ENCODE data around the gene LRRC27. TPM values are rescaled to one million over a fixed set of nuclear protein-coding genes. Genes with fewer than 3 reads are reported as not detected.

The LRRC27 gene
- total RNA-seq, 1 donor from 2014 or later = 3.3 TPM

DNA sequence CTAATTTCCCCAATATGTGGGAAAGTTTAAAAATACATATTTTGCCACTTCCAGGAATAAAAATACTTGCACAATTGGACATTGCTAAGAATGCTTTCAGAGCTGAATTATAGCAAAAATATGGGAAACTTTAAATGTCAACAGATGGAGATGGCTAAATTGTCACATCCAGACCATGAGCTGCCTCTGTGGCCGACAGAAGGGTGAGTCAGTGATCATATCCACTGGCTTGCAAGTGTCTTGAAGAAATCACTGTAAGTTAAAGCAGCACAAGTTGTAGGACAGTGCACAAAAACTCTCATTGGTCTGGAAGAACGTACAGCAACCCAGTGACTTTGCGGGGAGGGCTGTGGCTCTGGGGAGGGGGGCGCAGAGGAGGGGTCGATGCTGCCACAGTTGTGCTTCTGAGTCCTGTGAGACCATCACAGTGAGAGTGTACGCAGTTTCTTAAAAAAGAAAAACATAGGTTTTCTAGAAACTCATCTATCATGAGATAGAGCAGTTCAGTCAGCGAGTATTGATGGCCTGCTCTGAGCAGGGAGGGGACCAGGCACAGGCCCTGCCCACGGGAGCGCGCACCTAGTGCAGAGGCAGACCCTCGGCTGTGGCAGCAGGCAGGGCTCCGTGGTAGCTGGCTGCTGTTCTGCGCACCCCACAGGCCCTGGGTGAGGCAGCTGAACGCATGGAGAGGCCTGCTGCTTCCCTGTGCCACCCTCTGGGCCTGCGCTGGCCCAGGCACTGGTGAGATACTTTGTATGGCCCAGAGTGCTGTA, 25.5 kb downstream of the LRRC27 start:
- H3K27me3 Mint-ChIP-seq = no peaks in the 10 kb centered on the region
- H3K9me3 Mint-ChIP-seq = no peaks in the 10 kb centered on the region
- no peak for DNase-seq
- no peaks in the 10 kb centered on the region for H3K36me3 Mint-ChIP-seq (ENCODE audit: low read depth)
- no peak overlapping the region for H3K4me3 Mint-ChIP-seq
- H3K27ac Mint-ChIP-seq = no peak overlapping the region
- peaks cover 2% of the 10 kb centered on the region for H3K4me1 Mint-ChIP-seq
- intact Hi-C loops (cut with micrococcal nuclease) = no loop called here

DNA sequence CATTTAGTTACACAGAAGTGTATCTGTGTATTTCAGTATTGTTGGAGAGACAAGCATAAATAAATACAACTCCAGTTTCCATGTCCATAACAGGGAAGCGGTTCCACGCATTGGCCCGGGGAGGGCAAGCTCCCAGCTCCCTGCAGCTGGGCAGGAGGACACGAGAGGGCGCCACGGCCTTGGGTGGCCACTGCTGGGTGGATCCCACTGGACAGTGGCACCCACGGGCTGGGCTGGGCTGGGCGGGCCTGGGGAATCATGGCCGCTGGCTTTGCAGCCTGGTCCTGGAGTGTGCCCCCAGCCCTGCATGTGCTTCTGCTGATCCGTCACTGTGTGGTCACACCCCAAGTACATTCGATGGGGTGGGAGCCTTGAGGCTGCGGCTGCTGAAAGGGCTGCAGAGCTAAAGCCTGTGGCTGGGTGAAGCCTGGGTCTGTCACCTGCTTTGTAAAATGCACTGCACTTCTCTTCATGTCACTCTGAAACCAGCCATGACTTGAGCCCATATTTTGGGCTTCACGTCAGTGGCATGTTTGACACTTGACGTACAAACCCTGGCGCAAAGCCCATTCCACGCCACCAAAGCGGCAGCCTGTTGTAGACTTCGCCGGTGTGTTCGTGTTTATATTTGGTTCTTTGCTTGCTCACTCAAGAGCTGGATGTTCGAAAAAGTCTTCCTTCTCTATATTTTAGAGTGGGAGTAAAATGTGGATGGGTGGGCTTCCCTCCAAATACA, 27.5 kb downstream of the LRRC27 start:
- H3K9me3 Mint-ChIP-seq = peaks cover 5% of the 10 kb centered on the region
- intact Hi-C loops (cut with micrococcal nuclease) = no loop called here
- no peaks in the 10 kb centered on the region for H3K27me3 Mint-ChIP-seq
- peaks cover 5% of the 10 kb centered on the region for H3K36me3 Mint-ChIP-seq (ENCODE audit: low read depth)
- peaks cover 4% of the 10 kb centered on the region for H3K4me1 Mint-ChIP-seq
- DNase-seq = no peak
- H3K4me3 Mint-ChIP-seq = no peak overlapping the region
- H3K27ac Mint-ChIP-seq = no peak overlapping the region

DNA sequence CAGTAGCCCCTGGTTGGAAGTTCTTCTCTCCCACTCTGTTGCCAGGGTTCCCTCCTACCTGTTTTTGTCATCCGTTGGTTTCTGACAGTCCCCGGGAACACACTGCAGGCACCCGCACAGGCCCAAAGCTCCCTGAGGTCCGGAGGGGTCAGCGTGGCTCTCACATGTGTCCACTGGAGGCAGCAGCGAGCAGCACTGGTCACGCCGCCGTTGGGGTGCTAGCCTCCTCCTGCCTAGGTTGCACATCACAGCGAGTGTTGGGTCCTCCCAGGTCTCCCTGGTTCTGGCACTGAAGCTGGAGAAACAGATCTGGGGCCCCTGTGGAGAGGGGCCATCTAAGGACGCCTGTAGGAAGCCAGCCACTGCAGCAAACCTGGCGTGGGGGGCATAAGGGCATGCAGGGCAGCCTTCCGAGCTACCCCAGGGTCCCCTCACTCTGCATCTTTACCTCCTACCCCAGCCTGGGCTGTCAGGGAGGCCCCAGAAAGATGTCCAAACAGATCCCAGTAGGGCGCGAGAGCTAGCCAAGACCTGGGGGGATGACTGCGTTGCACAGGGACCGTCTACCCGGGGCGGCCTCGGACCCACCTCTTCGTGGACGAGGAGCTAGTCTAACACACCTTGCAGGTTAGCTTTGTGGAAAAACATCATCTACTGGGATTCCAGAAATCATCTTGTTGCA, 28.9 kb downstream of the LRRC27 start:
- Mint-ChIP-seq H3K4me3 (no peak overlapping the region), H3K27ac (no peak overlapping the region), H3K36me3 (ENCODE audit: low read depth) (peaks cover 9% of the 10 kb centered on the region), H3K27me3 (peaks cover 2% of the 10 kb centered on the region), H3K9me3 (peaks cover 10% of the 10 kb centered on the region), H3K4me1 (peaks cover 8% of the 10 kb centered on the region)
- peak; percentile 71 for DNase-seq
- intact Hi-C loops (cut with micrococcal nuclease) = no loop called here

DNA sequence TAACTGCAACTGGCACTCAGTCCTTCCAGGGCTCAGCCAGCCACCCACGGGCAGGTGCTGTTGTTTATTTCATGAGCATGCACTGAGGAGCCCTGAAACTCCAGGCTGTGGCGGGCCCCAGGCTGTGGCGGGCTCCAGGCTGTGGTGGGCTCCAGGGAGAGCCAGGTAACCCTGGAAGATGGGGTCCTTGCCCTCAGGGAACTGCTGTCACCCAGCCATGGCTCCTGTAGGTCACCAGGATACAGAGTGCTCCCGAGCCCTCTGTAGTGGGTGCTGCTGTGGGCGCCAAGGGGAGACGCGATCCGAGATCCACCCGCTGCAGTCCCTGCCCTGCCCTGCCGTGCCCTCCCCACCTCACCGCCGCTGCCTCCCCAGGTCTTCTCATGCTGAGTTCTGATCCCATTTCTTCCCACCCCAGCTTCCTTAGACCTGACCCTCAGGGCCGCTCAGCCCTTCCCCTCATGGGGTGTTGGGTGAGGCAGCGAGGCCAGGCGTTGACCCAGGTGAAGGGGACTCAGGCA, 29.6 kb downstream of the LRRC27 start:
- Mint-ChIP-seq H3K9me3 (peaks cover 10% of the 10 kb centered on the region), H3K4me1 (peaks cover 8% of the 10 kb centered on the region), H3K27ac (no peak overlapping the region), H3K27me3 (peaks cover 2% of the 10 kb centered on the region), H3K36me3 (ENCODE audit: low read depth) (peaks cover 9% of the 10 kb centered on the region), H3K4me3 (no peak overlapping the region)
- intact Hi-C loops (cut with micrococcal nuclease) = no loop called here
- DNase-seq = no peak

DNA sequence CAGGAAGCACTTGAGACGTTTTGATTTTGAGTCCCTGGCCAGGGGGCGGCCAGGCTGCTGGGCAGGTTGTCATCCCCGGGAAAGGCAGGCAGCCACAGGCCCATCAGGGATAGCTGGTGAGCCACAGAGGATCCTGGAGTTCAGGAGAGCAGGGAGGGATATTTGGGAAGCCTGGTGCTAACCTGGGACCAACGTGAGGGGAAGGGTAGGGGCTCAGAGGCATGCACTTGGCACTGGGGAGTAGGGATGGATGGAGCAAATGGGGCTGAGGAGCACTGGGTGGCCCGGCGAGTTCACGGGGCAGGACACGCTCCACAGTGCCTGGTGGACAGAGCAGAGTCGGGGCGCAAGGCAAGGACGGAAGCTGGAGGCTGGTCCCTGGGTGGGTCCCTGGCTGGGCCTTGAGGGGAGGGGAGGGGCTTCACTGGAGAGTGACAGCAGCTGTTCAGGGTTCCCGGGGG, 30.2 kb downstream of the LRRC27 start:
- H3K27me3 Mint-ChIP-seq = peaks cover 2% of the 10 kb centered on the region
- H3K36me3 Mint-ChIP-seq (ENCODE audit: low read depth) = peaks cover 9% of the 10 kb centered on the region
- H3K4me3 Mint-ChIP-seq = no peak overlapping the region
- peaks cover 8% of the 10 kb centered on the region for H3K4me1 Mint-ChIP-seq
- peaks cover 10% of the 10 kb centered on the region for H3K9me3 Mint-ChIP-seq
- intact Hi-C loops (cut with micrococcal nuclease) = no loop called here
- H3K27ac Mint-ChIP-seq = peak overlapping the region; percentile 1
- DNase-seq = no peak

DNA sequence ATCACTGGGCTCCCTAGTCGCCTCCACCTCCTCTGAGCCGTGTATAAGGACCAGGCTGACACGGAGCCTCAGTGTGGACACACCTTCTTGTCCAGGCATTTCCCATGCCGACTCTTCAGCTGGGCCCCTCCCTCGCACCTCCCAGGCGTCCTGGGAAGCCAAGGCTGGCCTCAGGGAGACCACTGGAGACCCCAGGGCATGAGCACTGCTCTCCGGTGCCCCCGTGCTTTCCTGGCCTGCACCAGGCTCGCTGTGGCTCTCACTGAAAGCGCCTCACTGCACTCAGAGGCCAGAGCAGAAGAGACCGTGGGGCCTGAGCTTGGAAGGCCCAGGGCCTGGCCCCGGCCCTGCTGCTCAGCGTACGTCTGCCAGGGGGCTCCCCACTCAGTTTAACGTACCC, 31.4 kb downstream of the LRRC27 start:
- peaks cover 9% of the 10 kb centered on the region for H3K36me3 Mint-ChIP-seq (ENCODE audit: low read depth)
- peaks cover 8% of the 10 kb centered on the region for H3K4me1 Mint-ChIP-seq
- no peak for DNase-seq
- H3K9me3 Mint-ChIP-seq = peaks cover 10% of the 10 kb centered on the region
- H3K27me3 Mint-ChIP-seq = peaks cover 2% of the 10 kb centered on the region
- intact Hi-C loops (cut with micrococcal nuclease) = no loop called here
- no peak overlapping the region for H3K27ac Mint-ChIP-seq
- H3K4me3 Mint-ChIP-seq = no peak overlapping the region

DNA sequence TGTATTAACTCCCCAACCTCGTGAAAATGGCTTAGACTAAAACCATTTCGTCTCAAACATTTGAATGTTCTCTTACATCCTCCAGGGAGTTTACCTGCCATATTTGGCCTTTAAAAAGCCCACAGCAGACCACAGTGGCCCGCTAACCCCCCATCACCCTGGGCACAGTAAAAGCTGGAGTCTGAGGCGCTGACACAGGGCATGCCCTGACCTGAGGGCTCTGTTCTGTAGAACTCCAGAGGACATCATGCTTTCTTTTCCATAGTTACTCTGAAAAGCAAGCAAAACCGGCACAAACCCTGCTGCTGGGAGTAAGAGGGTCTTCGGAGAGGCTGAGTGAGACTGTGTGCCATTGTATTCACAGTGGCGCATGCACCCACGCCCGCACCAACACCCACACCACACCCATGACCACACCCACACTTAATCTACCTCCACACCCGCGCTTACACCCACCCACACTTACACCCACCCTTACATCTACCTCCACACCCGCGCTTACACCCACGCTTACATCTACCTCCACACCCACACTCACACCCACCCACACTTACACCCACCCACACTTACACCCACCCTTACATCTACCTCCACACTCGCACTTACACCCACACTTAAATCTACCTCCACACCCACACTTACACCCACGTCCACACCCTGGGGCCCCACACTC, 32.1 kb downstream of the LRRC27 start:
- Mint-ChIP-seq H3K4me3 (peak overlapping the region; percentile 59), H3K9me3 (peaks cover 10% of the 10 kb centered on the region)
- DNase-seq = no peak

DNA sequence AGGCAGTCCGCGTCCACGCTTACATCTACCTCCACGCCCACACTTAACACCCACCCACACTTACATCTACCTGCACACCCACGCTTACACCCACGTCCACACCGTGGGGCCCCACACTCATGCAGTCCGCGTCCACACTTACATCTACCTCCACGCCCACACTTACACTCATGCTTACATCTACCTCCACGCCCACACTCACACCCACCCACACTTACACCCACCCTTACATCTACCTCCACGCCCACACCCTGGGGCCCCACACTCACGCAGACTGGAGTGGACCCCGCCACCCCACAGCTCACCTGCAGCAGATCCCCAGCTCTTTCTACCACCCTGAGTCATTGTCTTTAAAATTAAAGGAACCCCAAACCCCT, 32.6 kb downstream of the LRRC27 start:
- peaks cover 2% of the 10 kb centered on the region for H3K27me3 Mint-ChIP-seq
- DNase-seq = no peak
- peak overlapping the region; percentile 59 for H3K4me3 Mint-ChIP-seq
- H3K36me3 Mint-ChIP-seq (ENCODE audit: low read depth) = peaks cover 9% of the 10 kb centered on the region
- H3K4me1 Mint-ChIP-seq = peaks cover 8% of the 10 kb centered on the region
- H3K27ac Mint-ChIP-seq = peak overlapping the region; percentile 77
- peaks cover 10% of the 10 kb centered on the region for H3K9me3 Mint-ChIP-seq
- intact Hi-C loops (cut with micrococcal nuclease) = loop anchor here (2.0 kb wide), 1 partner anchor 22 kb away; no protein-coding TSS in a partner anchor

More for the DNA sequence above, 32.1 kb downstream of the LRRC27 start:
- H3K27ac Mint-ChIP-seq = peak overlapping the region; percentile 77
- peaks cover 2% of the 10 kb centered on the region for H3K27me3 Mint-ChIP-seq
- intact Hi-C loops (cut with micrococcal nuclease) = loop anchor here (2.0 kb wide), 1 partner anchor 23 kb away; no protein-coding TSS in a partner anchor
- H3K36me3 Mint-ChIP-seq (ENCODE audit: low read depth) = peaks cover 9% of the 10 kb centered on the region
- H3K4me1 Mint-ChIP-seq = peaks cover 8% of the 10 kb centered on the region

DNA sequence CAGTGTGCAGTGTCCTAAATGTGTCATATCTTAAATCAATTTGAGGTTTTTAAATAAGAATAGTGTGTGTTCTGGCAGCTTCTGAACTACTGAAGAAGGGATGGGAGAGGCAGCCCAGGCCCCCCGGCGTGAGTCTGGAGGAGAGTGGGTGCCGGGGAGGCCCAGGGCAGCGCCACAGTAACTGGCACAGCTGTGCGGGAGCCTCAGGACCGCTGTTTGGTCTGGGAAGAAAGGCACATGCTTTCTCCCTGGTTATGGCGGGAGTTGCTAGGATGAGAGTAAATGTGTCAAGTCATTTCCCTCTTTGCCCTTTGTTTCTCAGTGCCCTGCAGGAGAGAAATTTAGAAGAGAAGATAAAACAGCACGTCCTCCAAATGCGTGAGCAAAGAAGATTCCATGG, 33.1 kb downstream of the LRRC27 start:
- H3K27me3 Mint-ChIP-seq = peaks cover 2% of the 10 kb centered on the region
- no peak for DNase-seq

DNA sequence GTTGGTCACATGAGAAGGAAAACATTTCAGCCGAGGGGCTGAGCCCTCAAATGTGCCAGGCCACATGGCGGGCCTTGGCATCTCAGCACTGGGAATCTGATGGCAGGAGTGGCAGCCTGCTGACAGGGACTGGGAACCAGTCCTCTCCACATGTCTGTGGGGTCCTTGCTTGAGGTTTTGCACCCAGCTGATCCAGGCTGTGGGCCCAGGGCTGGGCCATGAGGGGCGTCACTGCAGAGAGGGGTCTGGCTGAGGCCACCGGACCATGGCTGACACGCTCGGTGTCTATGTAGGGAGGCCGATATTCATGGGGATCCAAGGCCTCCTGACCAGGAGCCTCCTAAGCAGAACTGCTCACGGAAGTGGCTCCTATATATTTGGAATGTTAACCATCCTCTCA, 34.0 kb downstream of the LRRC27 start:
- no peak overlapping the region for H3K27ac Mint-ChIP-seq
- intact Hi-C loops (cut with micrococcal nuclease) = no loop called here
- peaks cover 9% of the 10 kb centered on the region for H3K36me3 Mint-ChIP-seq (ENCODE audit: low read depth)
- no peak overlapping the region for H3K4me3 Mint-ChIP-seq
- peaks cover 10% of the 10 kb centered on the region for H3K9me3 Mint-ChIP-seq
- DNase-seq = no peak
- peaks cover 2% of the 10 kb centered on the region for H3K27me3 Mint-ChIP-seq
- H3K4me1 Mint-ChIP-seq = peaks cover 8% of the 10 kb centered on the region

More for the DNA sequence above, 33.1 kb downstream of the LRRC27 start:
- Mint-ChIP-seq H3K9me3 (peaks cover 10% of the 10 kb centered on the region), H3K4me3 (no peak overlapping the region), H3K4me1 (peaks cover 8% of the 10 kb centered on the region), H3K36me3 (ENCODE audit: low read depth) (peaks cover 9% of the 10 kb centered on the region), H3K27ac (peak overlapping the region; percentile 77)
- intact Hi-C loops (cut with micrococcal nuclease) = loop anchor here (2.0 kb wide), 1 partner anchor 22 kb away; no protein-coding TSS in a partner anchor

DNA sequence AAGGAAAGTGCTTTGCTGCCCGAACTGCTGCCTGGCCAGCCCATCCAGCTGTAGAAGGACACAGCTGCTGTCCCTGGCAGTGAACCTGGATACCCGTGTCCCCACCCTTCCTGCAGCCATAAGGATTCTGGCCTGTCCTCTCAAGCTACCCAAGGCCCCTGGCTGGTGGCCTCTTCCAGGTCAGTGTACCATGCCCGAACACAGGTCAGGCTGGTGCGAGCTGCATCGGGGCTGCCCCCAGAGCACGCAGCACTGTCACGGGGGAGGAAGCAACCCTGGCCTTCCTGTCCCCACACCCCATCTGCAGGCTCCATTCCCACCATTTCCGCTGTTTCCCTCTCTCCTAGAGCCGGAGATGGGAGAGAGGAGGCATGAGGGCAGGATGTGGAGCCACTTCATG, 34.5 kb downstream of the LRRC27 start:
- Mint-ChIP-seq H3K4me3 (no peak overlapping the region), H3K4me1 (peaks cover 8% of the 10 kb centered on the region), H3K27me3 (peaks cover 2% of the 10 kb centered on the region), H3K36me3 (ENCODE audit: low read depth) (peaks cover 9% of the 10 kb centered on the region), H3K27ac (no peak overlapping the region), H3K9me3 (peaks cover 10% of the 10 kb centered on the region)
- DNase-seq = no peak
- intact Hi-C loops (cut with micrococcal nuclease) = no loop called here

DNA sequence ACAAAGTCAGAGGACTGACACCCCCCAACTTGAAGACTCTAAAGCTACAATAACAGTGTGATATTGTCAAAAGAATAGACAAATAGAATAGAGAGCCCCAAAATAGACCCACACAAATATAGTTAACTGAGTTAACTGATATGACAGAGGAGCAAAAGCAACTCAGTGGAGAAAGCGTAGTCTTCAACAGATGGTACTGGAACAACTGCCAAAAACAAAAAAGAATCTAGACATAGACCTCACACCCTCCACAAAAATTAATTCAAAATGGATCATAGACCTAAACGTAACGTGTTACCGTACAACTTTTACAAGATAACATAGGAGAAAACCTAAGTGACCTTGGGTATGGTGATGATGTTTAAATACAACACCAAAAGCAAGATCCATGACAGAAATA, 36.4 kb downstream of the LRRC27 start:
- H3K4me3 Mint-ChIP-seq = no peak overlapping the region
- peaks cover 11% of the 10 kb centered on the region for H3K4me1 Mint-ChIP-seq
- H3K36me3 Mint-ChIP-seq (ENCODE audit: low read depth) = peaks cover 9% of the 10 kb centered on the region
- DNase-seq = no peak
- intact Hi-C loops (cut with micrococcal nuclease) = no loop called here
- H3K27me3 Mint-ChIP-seq = peaks cover 4% of the 10 kb centered on the region
- H3K27ac Mint-ChIP-seq = no peak overlapping the region
- H3K9me3 Mint-ChIP-seq = peaks cover 10% of the 10 kb centered on the region

DNA sequence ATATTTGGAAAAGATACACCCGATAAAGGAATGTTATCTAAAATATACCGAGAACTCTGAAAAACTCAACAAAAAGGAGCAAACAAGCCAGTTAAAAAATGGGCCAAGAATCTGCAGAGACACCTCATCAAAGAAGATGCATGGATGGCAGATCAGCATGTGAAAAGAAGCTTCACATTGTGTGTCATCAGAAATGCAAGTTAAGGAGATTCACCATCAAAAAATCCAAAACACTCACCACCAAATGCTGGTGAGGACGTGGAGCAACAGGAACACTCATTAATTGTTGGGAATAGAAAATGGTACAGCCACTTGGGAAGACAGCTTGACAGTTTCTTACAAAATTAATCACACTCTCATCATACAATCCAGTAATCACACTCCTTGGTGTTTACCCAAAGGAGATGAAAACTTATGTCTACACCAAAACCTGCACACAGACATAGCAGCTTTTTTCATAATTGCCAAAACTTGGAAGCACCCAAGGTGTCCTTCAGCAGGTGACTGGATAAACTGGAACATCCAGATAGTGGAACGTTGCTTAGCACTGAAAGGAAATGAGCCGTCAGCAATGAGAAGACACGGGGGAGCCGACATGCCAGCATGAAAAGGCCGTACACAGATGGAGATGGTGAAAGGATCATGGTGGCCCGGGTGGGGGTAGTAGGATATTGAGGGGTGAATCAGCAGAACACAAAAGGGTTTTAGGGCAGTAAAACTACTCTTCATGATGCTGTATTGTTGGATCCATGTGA, 37.1 kb downstream of the LRRC27 start:
- Mint-ChIP-seq H3K9me3 (peaks cover 8% of the 10 kb centered on the region), H3K27me3 (peaks cover 4% of the 10 kb centered on the region), H3K36me3 (ENCODE audit: low read depth) (peaks cover 8% of the 10 kb centered on the region), H3K4me3 (no peak overlapping the region), H3K4me1 (peaks cover 11% of the 10 kb centered on the region), H3K27ac (no peak overlapping the region)
- DNase-seq = no peak
- intact Hi-C loops (cut with micrococcal nuclease) = no loop called here
